HepG2 (cell line): ENCODE data around the gene GPS1. TPM values are rescaled to one million over a fixed set of nuclear protein-coding genes. Genes with fewer than 3 reads are reported as not detected.
A peak's percentile ranks its signal among the peaks of the same experiment; 100 is the strongest.

Experiments
- AGO2 ChIP-seq: fragments of 200-400 bp; formaldehyde crosslinking; optimal IDR thresholded peaks from 2 replicates; pipeline ENCODE3; 2017; ENCODE audit warnings: mild to moderate bottlenecking, low read depth, low read length, moderate library complexity
- CBFB ChIP-seq: sonication (generic); formaldehyde crosslinking; IDR thresholded peaks from 2 replicates; pipeline ENCODE4 v1.4.0; 2020; ENCODE audit warnings: missing genetic modification reagents
- CBX5 ChIP-seq: sonication (generic); formaldehyde crosslinking; IDR thresholded peaks from 2 replicates; pipeline ENCODE4 v1.4.0; 2020; ENCODE audit warnings: missing genetic modification reagents, borderline replicate concordance
- HNRNPLL ChIP-seq: fragments of 200-400 bp; formaldehyde crosslinking; IDR thresholded peaks from 2 replicates; pipeline ENCODE4 v1.6.1; 2017; ENCODE audit warnings: mild to moderate bottlenecking, low read depth, low read length; ENCODE audit not compliant: poor library complexity, severe bottlenecking
- IRX3 ChIP-seq: sonication (generic); formaldehyde crosslinking; IDR thresholded peaks from 2 replicates; pipeline ENCODE4 v1.8.1; 2023; ENCODE audit warnings: mild to moderate bottlenecking, low read depth, missing genetic modification reagents, borderline replicate concordance
- KLF11 ChIP-seq: IDR thresholded peaks from 2 replicates; pipeline ENCODE4 v1.6.1; 2016; ENCODE audit warnings: missing compliant biosample characterization
- KLF12 ChIP-seq: sonication (generic); formaldehyde crosslinking; IDR thresholded peaks from 2 replicates; pipeline ENCODE4 v1.4.0; 2020; ENCODE audit warnings: missing genetic modification reagents, borderline replicate concordance
- KMT2A ChIP-seq: sonication (generic); formaldehyde crosslinking; IDR thresholded peaks from 2 replicates; pipeline ENCODE4 v1.4.0; 2020; ENCODE audit warnings: missing genetic modification reagents
- MTA1 ChIP-seq: sonication (generic); formaldehyde crosslinking; IDR thresholded peaks from 2 replicates; pipeline ENCODE4 v1.4.0; 2020; ENCODE audit warnings: missing genetic modification reagents, mild to moderate bottlenecking, borderline replicate concordance
- MXI1 ChIP-seq: IDR thresholded peaks from 3 replicates; pipeline ENCODE4 v1.6.1; 2012; ENCODE audit warnings: low read depth, low read length, inconsistent platforms, borderline replicate concordance
- NCOA2 ChIP-seq: sonication (generic); formaldehyde crosslinking; IDR thresholded peaks from 2 replicates; pipeline ENCODE4 v1.8.0; 2022; ENCODE audit warnings: inconsistent platforms
- RFX3 ChIP-seq: IDR thresholded peaks from 2 replicates; pipeline ENCODE4 v1.6.1; 2016; ENCODE audit warnings: missing biosample characterization, missing genetic modification reagents
- SAFB2 ChIP-seq: sonication (generic); formaldehyde crosslinking; IDR thresholded peaks from 2 replicates; pipeline ENCODE4 v1.5.1; 2020; ENCODE audit warnings: missing genetic modification reagents, low read depth, mild to moderate bottlenecking, borderline replicate concordance
- TOPORS ChIP-seq: sonication (generic); formaldehyde crosslinking; IDR thresholded peaks from 2 replicates; pipeline ENCODE4 v1.8.0; 2023; ENCODE audit warnings: mild to moderate bottlenecking, missing genetic modification reagents
- ZFYVE20 ChIP-seq: sonication (generic); formaldehyde crosslinking; IDR thresholded peaks from 2 replicates; pipeline ENCODE4 v1.8.0; 2023; ENCODE audit warnings: low read depth, mild to moderate bottlenecking, moderate library complexity, missing genetic modification reagents, borderline replicate concordance
- ZNF615 ChIP-seq: sonication (generic); formaldehyde crosslinking; IDR thresholded peaks from 2 replicates; pipeline ENCODE4 v1.5.0; 2020; ENCODE audit warnings: mild to moderate bottlenecking, missing genetic modification reagents, borderline replicate concordance
- ZNF788 ChIP-seq: sonication (generic); formaldehyde crosslinking; IDR thresholded peaks from 2 replicates; pipeline ENCODE4 v1.5.0; 2020; ENCODE audit warnings: mild to moderate bottlenecking, missing genetic modification reagents, borderline replicate concordance
- polyA plus RNA-seq, 8 experiments: library from polyadenylated mRNA; depleted of rRNA in 3 of 8; stranded (reverse) in 7 of 8; unstranded in 1 of 8; fragments of >200 nt; fragmentation: Illumina TruSeq in 4 of 8; extraction: Trizol in 4 of 8; gene quantifications; 2 replicates each; pipeline versions ENCODE4 v1.2.1 to v1.2.3, GENCODE V29; 2011 to 2016; ENCODE audit warnings: low read depth in 4 of 8, missing spikeins in 1 of 8, mixed read lengths in 1 of 8; ENCODE audit not compliant: insufficient read depth in 1 of 8
- total RNA-seq, 5 experiments: library from RNA; depleted of rRNA; stranded (reverse); fragments of >200 nt; fragmentation: Illumina TruSeq; extraction: Trizol; gene quantifications; 2 replicates each; pipeline ENCODE4 v1.2.3, GENCODE V29; 2016; ENCODE audit warnings: low read depth in 1 of 5
- TF ChIP-seq, protein P1 (sequence below): IDR thresholded peaks from 2 replicates; pipeline ENCODE4 v1.6.1; 2018; ENCODE audit warnings: missing genetic modification reagents, mild to moderate bottlenecking, missing compliant biosample characterization
- TF ChIP-seq, protein P2 (sequence below): sonication (generic); formaldehyde crosslinking; IDR thresholded peaks from 2 replicates; pipeline ENCODE4 v1.5.0; 2020; ENCODE audit warnings: missing genetic modification reagents
- TF ChIP-seq, protein P3 (sequence below): sonication (generic); formaldehyde crosslinking; IDR thresholded peaks from 2 replicates; pipeline ENCODE4 v1.9.0; 2021; ENCODE audit warnings: missing genetic modification reagents, borderline replicate concordance
- TF ChIP-seq, protein P4 (sequence below): sonication (generic); formaldehyde crosslinking; IDR thresholded peaks from 2 replicates; pipeline ENCODE4 v1.5.0; 2020; ENCODE audit warnings: missing genetic modification reagents

GPS1 gene
- total and polyA plus RNA-seq, 2 of the 13 experiments (the other 11 are each of a cell fraction or from before 2014, with no cell fraction given), result 124 to 128 TPM

DNA sequence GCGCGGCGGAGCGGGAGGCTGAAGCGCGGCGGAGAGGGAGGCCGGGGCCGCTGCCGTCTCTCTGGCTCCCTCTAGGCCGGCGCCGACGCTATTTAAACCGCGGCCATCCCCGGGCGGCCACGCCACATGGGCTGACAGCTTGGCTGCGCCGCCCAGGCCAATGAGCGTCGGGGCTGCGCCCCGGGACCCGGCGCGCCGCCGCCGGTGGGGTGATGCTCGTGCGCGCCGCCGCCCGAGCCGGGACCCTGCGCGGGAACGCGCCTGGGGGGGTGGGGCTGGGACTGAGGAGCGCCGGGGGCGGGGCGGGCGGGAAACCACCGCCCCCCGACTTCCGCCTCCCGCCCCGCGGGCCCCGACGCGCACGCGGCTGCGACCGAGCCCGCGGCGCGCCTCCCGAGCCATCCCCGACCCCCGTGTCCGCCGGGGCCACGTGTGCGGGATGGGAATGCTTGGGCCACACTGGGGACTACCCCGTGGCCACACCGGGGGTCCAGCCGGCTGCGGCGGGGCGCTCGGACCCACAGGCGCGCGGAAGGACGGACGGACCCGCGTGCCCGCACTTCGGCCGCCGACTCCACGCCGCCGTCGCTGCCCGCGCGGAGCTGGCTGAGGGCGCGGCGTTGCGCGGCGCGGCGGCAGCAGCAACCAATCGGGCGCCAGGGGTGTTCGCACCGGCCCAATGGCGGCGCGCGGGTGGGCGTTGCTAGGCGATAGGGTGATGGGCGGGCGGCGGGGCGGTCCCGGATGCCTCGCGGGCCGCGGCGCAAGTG is 46.7 kb downstream of the GPS1 start, which contains the start of gene FASN (continued):
- TF ChIP-seq AGO2 (no peak), MTA1 (CRISPR knock-in tag) (no peak), HNRNPLL (peak; percentile 73), CBX5 (CRISPR knock-in tag) (no peak), KLF12 (CRISPR knock-in tag) (peak; percentile 77), TOPORS (peak; percentile 87; the same call in 1 of the 2 replicates), KLF11 (CRISPR knock-in tag) (peak; percentile 76), KMT2A (CRISPR knock-in tag) (peak; percentile 65; the same call in 1 of the 2 replicates), NCOA2 (peak; percentile 22; the same call in 1 of the 2 replicates), ZFYVE20 (CRISPR knock-in tag) (peak; percentile 91; the same call in 1 of the 2 replicates), IRX3 (CRISPR knock-in tag) (peak; percentile 24; the same call in 1 of the 2 replicates), SAFB2 (CRISPR knock-in tag) (peak; percentile 73), MXI1 (peak; percentile 95; the same call in 1 of the 3 replicates), ZNF615 (no peak), CBFB (0 out of 2 replicates have a peak, but pooled peaks have one; percentile 60), ZNF788 (peak; percentile 69; the same call in 1 of the 2 replicates), RFX3 (peak; percentile 72)
- TF ChIP-seq, protein P1, sequence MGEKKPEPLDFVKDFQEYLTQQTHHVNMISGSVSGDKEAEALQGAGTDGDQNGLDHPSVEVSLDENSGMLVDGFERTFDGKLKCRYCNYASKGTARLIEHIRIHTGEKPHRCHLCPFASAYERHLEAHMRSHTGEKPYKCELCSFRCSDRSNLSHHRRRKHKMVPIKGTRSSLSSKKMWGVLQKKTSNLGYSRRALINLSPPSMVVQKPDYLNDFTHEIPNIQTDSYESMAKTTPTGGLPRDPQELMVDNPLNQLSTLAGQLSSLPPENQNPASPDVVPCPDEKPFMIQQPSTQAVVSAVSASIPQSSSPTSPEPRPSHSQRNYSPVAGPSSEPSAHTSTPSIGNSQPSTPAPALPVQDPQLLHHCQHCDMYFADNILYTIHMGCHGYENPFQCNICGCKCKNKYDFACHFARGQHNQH, result peak; percentile 17; the same call in 1 of the 2 replicates
- TF ChIP-seq, protein P2, sequence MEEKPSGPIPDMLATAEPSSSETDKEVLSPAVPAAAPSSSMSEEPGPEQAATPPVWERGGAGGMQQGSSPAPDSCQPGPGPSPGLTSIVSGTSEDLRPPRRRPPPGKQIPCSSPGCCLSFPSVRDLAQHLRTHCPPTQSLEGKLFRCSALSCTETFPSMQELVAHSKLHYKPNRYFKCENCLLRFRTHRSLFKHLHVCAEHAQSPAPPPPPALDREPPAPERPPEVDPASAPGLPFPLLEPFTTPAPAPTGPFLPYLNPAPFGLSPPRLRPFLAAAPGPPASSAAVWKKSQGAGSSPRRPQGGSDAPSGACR (CRISPR knock-in tag), result no peak
- TF ChIP-seq, protein P3, sequence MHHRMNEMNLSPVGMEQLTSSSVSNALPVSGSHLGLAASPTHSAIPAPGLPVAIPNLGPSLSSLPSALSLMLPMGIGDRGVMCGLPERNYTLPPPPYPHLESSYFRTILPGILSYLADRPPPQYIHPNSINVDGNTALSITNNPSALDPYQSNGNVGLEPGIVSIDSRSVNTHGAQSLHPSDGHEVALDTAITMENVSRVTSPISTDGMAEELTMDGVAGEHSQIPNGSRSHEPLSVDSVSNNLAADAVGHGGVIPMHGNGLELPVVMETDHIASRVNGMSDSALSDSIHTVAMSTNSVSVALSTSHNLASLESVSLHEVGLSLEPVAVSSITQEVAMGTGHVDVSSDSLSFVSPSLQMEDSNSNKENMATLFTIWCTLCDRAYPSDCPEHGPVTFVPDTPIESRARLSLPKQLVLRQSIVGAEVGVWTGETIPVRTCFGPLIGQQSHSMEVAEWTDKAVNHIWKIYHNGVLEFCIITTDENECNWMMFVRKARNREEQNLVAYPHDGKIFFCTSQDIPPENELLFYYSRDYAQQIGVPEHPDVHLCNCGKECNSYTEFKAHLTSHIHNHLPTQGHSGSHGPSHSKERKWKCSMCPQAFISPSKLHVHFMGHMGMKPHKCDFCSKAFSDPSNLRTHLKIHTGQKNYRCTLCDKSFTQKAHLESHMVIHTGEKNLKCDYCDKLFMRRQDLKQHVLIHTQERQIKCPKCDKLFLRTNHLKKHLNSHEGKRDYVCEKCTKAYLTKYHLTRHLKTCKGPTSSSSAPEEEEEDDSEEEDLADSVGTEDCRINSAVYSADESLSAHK, result 0 out of 2 replicates have a peak, but pooled peaks have one; percentile 19
- TF ChIP-seq, protein P4, sequence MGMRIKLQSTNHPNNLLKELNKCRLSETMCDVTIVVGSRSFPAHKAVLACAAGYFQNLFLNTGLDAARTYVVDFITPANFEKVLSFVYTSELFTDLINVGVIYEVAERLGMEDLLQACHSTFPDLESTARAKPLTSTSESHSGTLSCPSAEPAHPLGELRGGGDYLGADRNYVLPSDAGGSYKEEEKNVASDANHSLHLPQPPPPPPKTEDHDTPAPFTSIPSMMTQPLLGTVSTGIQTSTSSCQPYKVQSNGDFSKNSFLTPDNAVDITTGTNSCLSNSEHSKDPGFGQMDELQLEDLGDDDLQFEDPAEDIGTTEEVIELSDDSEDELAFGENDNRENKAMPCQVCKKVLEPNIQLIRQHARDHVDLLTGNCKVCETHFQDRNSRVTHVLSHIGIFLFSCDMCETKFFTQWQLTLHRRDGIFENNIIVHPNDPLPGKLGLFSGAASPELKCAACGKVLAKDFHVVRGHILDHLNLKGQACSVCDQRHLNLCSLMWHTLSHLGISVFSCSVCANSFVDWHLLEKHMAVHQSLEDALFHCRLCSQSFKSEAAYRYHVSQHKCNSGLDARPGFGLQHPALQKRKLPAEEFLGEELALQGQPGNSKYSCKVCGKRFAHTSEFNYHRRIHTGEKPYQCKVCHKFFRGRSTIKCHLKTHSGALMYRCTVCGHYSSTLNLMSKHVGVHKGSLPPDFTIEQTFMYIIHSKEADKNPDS, result peak; percentile 27; the same call in 1 of the 2 replicates
